Sigmoid colon (tissue), 7 donors: ENCODE results near the gene RNF217. TPM values are rescaled to one million over a fixed set of nuclear protein-coding genes. Genes with fewer than 3 reads are reported as not detected.
"Not testable (repeated sequence)": the region's sequence is repeated elsewhere in the genome, so short reads cannot be mapped to it uniquely, and the experiment has no call there.

Source experiments
- DNase-seq: peaks from one replicate; pipeline ENCODE4 v3.0.0-alpha.2; 2019
- H3K27ac ChIP-seq, 4 donors: fragments of 200-600 bp; sonication (generic); one replicate each; pipeline ENCODE4 v1.5.1; 2016 to 2019; ENCODE audit warnings: mild to moderate bottlenecking in 1 of 4
- H3K27me3 ChIP-seq, 3 donors: fragments of 200-600 bp; sonication (generic); one replicate each; pipeline ENCODE4 v1.5.1; 2019; ENCODE audit warnings: mild to moderate bottlenecking in 1 of 3
- H3K36me3 ChIP-seq, 4 donors: fragments of 200-600 bp; sonication (generic); one replicate each; pipeline ENCODE4 v1.5.1; 2016 to 2019
- H3K4me1 ChIP-seq, 4 donors: fragments of 200-600 bp; sonication (generic); one replicate each; pipeline ENCODE4 v1.5.1; 2017 to 2019
- H3K4me3 ChIP-seq, 4 donors: fragments of 200-600 bp; sonication (generic); one replicate each; pipeline ENCODE4 v1.5.1; 2017 to 2019; ENCODE audit warnings: mild to moderate bottlenecking in 2 of 4, moderate library complexity in 1 of 4
- H3K9me3 ChIP-seq, 4 donors: fragments of 200-600 bp in 3 of 4; sonication (generic) in 3 of 4; one replicate each; pipeline versions ENCODE4 v1.5.1 to v1.6.1; 2013 to 2019
- EP300 ChIP-seq, 4 donors: sonication (generic); formaldehyde crosslinking; IDR thresholded peaks; one replicate each; pipeline ENCODE4 v1.6.1; 2017; ENCODE audit warnings: antibody characterized with exemption in 4 of 4
- POLR2A ChIP-seq, 2 donors: fragments of 450-650 bp; IDR thresholded peaks; one replicate each; pipeline ENCODE4 v1.6.1; 2016; ENCODE audit warnings: antibody characterized with exemption in 2 of 2, mild to moderate bottlenecking in 2 of 2, moderate library complexity in 2 of 2
- POLR2AphosphoS5 ChIP-seq, 4 donors: sonication (generic); formaldehyde crosslinking; IDR thresholded peaks; one replicate each; pipeline ENCODE4 v1.6.1; 2017; ENCODE audit warnings: antibody characterized with exemption in 4 of 4
- WGBS, 2 donors: extraction: QIAGEN DNeasy Blood & Tissue Kit; methylation state at CpG; one replicate each; pipeline ENCODE4 v1.1.7; 2013; 5-methylcytosine and 5-hydroxymethylcytosine counted together
- intact Hi-C: fragments of 100-400 bp; cut with DNase I; formaldehyde crosslinking; loops from one replicate; pipeline ENCODE4 v1.15.1; 2023
- polyA plus RNA-seq, 3 donors: library from polyadenylated mRNA; stranded (reverse); fragments of 200-250 nt; gene quantifications; one replicate each; pipeline ENCODE4 v1.2.3, GENCODE V29; 2013
- total RNA-seq, 4 donors: library from RNA; depleted of rRNA; stranded (reverse); fragments of >200 nt; gene quantifications; one replicate each; pipeline ENCODE4 v1.1.0, GENCODE V29; 2016
- TF ChIP-seq, protein P1 (sequence below), 4 experiments: fragments of 450-650 bp in 3 of 4; fragments of 200-600 bp in 1 of 4; IDR thresholded peaks; one replicate each; pipeline ENCODE4 v1.5.1; 2016 to 2019; ENCODE audit warnings: antibody characterized with exemption in 4 of 4, mild to moderate bottlenecking in 3 of 4, moderate library complexity in 2 of 4
- donor health status: healthy with polysubstance abuse.
- donor health status: Bipolar disorder and iron deficiency.
- donor health status: healthy.

The RNF217 gene
- total and polyA plus RNA-seq, 7 donors, result 1.8 to 55.9 (median 35.7) TPM

DNA sequence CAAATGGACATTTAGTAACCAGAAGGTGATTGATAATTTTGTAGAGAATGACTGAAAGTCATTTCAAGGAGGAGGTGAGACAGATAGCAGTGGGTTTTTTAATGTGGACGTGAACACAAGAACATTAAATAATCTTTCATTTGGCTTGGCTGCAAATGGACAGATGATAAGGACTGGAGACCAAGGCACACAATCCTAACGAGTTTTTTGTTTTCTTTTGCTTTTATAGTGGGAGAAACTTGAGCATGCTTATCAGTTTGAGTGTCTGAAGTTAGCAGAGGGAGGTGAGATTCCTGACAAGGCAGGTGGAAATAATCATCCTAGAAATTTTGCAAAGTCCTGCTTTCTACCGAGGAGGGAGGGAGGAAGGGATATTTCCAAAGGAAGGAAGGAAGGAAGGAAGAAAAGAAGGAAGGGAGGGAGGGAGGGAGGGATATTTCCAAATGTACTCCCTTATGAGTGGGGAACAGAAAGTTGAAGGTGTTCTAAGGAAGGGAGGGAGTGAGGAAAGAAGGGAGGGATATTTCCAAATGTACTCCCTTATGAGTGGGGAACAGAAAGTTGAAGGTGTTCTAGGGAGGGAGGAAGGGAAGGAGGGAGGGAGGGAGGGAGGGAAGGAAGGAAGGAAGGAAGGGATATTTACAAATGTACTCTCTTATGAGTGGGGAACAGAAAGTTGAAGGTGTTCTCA, 63.1 kb downstream of the RNF217 start:
- Histone ChIP-seq H3K9me3 (no peaks in the 10 kb centered on the region), H3K4me3 (no peak overlapping the region), H3K36me3 (no peaks in the 10 kb centered on the region), H3K4me1 (peaks cover 0 to 24% (median 18%) of the 10 kb centered on the region in 4 donors), H3K27ac (no peak overlapping the region), H3K27me3 (no peaks in the 10 kb centered on the region)
- intact Hi-C loops, result no loop called here
- TF ChIP-seq EP300 (IDR thresholded peaks at IDR 0.05) (no peak), POLR2AphosphoS5 (IDR thresholded peaks at IDR 0.05) (no peak), POLR2A (IDR thresholded peaks at IDR 0.05) (no peak)
- TF ChIP-seq, protein P1, sequence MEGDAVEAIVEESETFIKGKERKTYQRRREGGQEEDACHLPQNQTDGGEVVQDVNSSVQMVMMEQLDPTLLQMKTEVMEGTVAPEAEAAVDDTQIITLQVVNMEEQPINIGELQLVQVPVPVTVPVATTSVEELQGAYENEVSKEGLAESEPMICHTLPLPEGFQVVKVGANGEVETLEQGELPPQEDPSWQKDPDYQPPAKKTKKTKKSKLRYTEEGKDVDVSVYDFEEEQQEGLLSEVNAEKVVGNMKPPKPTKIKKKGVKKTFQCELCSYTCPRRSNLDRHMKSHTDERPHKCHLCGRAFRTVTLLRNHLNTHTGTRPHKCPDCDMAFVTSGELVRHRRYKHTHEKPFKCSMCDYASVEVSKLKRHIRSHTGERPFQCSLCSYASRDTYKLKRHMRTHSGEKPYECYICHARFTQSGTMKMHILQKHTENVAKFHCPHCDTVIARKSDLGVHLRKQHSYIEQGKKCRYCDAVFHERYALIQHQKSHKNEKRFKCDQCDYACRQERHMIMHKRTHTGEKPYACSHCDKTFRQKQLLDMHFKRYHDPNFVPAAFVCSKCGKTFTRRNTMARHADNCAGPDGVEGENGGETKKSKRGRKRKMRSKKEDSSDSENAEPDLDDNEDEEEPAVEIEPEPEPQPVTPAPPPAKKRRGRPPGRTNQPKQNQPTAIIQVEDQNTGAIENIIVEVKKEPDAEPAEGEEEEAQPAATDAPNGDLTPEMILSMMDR (IDR thresholded peaks at IDR 0.05), result no peak
- WGBS, 2 donors, result 11 to 48% methylated on average over 3 of the region's 3 CpGs
- no peak for DNase-seq

DNA sequence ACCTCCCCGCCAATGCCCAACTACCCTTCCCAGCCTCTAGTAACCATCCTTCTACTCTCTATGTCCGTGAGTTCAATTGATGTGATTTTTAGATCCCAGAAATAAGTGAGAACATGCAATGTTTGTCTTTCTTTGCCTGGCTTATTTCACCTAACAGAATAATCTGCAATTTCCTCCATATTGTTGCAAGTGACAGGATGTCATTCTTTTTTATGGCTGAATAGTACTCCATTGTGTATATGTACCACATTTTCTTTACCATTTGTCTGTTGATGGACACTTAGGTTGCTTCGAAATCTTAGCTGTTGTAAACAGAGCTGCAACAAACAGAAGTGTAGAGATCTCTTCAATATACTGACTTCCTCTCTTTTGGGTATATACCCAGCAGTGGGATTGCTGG, 65.0 kb downstream of the RNF217 start:
- Histone ChIP-seq H3K4me1 (peaks cover 0 to 14% (median 6%) of the 10 kb centered on the region in 4 donors), H3K27me3 (no peaks in the 10 kb centered on the region), H3K4me3 (no peak overlapping the region), H3K27ac (no peak overlapping the region), H3K9me3 (no peaks in the 10 kb centered on the region), H3K36me3 (no peaks in the 10 kb centered on the region)
- intact Hi-C loops, result no loop called here
- TF ChIP-seq, protein P1 (IDR thresholded peaks at IDR 0.05), result no peak
- TF ChIP-seq POLR2AphosphoS5 (IDR thresholded peaks at IDR 0.05) (no peak), EP300 (IDR thresholded peaks at IDR 0.05) (no peak), POLR2A (IDR thresholded peaks at IDR 0.05) (no peak)
- 61 to 62% methylated on average over 3 of the region's 3 CpGs for WGBS, 2 donors
- no peak for DNase-seq

DNA sequence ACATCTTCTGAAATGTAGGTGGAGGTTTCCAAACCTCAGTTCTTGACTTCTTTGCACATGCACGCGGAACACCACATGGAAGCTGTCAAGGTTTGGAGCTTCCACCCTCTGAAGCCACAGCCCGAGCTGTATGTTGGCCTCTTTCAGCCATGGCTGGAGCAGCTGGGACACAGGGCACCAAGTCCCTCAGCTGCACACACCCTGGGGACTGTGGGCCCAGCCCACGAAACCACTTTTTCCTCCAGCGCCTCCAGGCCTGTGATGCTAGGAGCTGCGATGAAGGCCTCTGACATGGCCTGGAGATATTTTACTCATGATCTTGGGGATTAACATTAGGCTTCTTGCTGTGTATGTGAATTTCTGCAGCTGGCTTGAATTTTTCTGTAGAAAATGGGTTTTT, 68.7 kb downstream of the RNF217 start:
- WGBS, 2 donors, result 62 to 71% methylated on average over 6 of the region's 6 CpGs
- H3K9me3 ChIP-seq, result no peaks in the 10 kb centered on the region
- DNase-seq, result no peak
- no peak overlapping the region for H3K27ac ChIP-seq
- TF ChIP-seq POLR2A (IDR thresholded peaks at IDR 0.05), result no peak
- TF ChIP-seq EP300 (IDR thresholded peaks at IDR 0.05), result no peak
- TF ChIP-seq POLR2AphosphoS5 (IDR thresholded peaks at IDR 0.05), result no peak
- TF ChIP-seq, protein P1 (IDR thresholded peaks at IDR 0.05), result no peak
- H3K27me3 ChIP-seq, result no peaks in the 10 kb centered on the region
- H3K36me3 ChIP-seq, result no peaks in the 10 kb centered on the region
- no peak overlapping the region for H3K4me3 ChIP-seq
- intact Hi-C loops, result no loop called here
- peaks cover 0 to 5% (median 0%) of the 10 kb centered on the region in 4 donors for H3K4me1 ChIP-seq

DNA sequence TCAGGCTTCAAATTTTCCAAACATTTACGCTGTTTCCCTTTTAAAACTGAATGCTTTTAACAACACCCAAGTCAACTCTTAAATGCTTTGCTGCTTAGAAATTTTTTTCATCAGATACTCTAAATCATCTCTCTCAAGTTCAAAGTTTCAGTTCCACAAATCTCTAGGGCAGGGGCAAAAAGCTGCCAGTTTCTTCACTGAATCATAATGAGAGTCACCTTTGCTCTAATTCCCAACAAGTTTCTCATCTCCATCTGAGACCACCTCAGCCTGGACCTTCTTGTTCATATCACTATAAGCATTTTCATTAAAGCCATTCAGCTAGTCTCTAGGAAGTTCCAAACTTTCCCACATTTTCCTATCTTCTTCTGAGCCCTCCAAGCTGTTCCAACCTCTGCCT, 69.1 kb downstream of the RNF217 start:
- no peak overlapping the region for H3K27ac ChIP-seq
- intact Hi-C loops, result no loop called here
- 92 to 100% methylated on average over 1 of the region's 1 CpG for WGBS, 2 donors
- TF ChIP-seq EP300 (IDR thresholded peaks at IDR 0.05) (no peak), POLR2AphosphoS5 (IDR thresholded peaks at IDR 0.05) (no peak), POLR2A (IDR thresholded peaks at IDR 0.05) (no peak)
- TF ChIP-seq, protein P1 (IDR thresholded peaks at IDR 0.05), result no peak
- H3K36me3 ChIP-seq, result no peaks in the 10 kb centered on the region
- H3K9me3 ChIP-seq, result no peaks in the 10 kb centered on the region
- no peak for DNase-seq
- peaks cover 0 to 5% (median 0%) of the 10 kb centered on the region in 4 donors for H3K4me1 ChIP-seq
- no peaks in the 10 kb centered on the region for H3K27me3 ChIP-seq
- H3K4me3 ChIP-seq, result no peak overlapping the region

DNA sequence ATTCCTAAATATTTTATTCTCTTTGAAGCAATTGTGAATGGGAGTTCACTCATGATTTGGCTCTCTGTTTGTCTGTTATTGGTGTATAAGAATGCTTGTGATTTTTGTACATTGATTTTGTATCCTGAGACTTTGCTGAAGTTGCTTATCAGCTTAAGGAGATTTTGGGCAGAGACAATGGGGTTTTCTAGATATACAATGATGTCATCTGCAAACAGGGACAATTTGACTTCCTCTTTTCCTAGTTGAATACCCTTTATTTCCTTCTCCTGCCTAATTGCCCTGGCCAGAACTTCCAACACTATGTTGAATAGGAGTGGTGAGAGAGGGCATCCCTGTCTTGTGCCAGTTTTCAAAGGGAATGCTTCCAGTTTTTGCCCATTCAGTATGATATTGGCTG, 72.7 kb downstream of the RNF217 start:
- DNase-seq, H3K27me3 ChIP-seq, H3K4me3 ChIP-seq, H3K36me3 ChIP-seq, intact Hi-C loops, H3K27ac ChIP-seq, H3K9me3 ChIP-seq: not testable (repeated sequence)
- H3K4me1 ChIP-seq, result peaks cover 0 to 12% (median 0%) of the 10 kb centered on the region in 4 donors

DNA sequence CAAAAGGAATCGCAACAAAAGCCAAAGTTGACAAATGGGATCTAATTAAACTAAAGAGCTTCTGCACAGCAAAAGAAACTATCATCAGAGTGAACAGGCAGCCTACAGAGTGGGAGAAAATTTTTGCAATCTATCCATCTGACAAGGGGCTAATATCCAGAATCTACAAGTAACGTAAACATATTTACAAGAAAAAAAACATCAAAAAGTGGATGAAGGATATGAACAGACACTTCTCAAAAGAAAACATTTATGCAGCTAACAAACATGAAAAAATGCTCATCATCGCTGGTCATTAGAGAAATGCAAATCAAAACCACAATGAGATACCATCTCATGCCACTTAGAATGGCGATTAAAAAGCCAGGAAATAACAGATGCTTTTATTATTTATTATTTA, 74.2 kb downstream of the RNF217 start:
- WGBS, 2 donors, result 86 to 96% methylated on average over 4 of the region's 4 CpGs
- H3K27me3 ChIP-seq, intact Hi-C loops, DNase-seq, H3K9me3 ChIP-seq, H3K36me3 ChIP-seq, H3K4me3 ChIP-seq, H3K27ac ChIP-seq: not testable (repeated sequence)
- peaks cover 0 to 25% (median 12%) of the 10 kb centered on the region in 4 donors for H3K4me1 ChIP-seq
